NCI-H524 (cell line): ENCODE measurements around the gene RAB11B.
A peak's percentile ranks its signal among the peaks of the same experiment; 100 is the strongest.
"Not testable (repeated sequence)": the region's sequence is repeated elsewhere in the genome, so short reads cannot be mapped to it uniquely, and the experiment has no call there.

Experiments used
- DNase-seq, 2 experiments: peaks; one replicate each; lab custom pipeline; 2025; lab: John Stamatoyannopoulos, UW

The RAB11B gene

GRCh38 chr19:8429044-8429443 is 38.9 kb downstream of the RAB11B start:
- no peak for DNase-seq

DNA sequence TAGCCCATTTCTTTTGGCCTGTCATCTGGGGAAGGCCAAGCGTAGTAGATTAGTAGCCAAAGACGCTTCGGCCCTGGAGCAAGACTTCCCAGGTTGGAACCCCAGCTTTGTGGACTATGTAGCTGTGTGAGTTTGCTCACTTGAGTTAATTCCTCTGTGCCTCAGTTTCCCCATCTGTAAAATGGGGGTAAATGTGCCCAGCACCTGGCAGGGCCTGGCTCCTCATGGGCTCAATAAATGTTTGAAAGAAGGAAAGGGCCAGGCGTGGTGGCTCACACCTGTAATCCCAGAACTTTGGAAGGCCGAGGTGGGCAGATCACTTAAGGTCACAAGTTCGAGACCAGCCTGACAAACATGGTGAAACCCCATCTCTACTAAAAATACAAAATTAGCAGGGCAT is 39.7 kb downstream of the RAB11B start:
- no peak for DNase-seq

GRCh38 chr19:8430650-8431049 is 40.5 kb downstream of the RAB11B start:
- DNase-seq: no peak

- DNase-seq: no peak
Measured at GRCh38 chr19:8438236-8438635, 48.1 kb downstream of the RAB11B start.

- no peak for DNase-seq
Measured at GRCh38 chr19:8441725-8442544, 51.8 kb downstream of the RAB11B start.

DNA sequence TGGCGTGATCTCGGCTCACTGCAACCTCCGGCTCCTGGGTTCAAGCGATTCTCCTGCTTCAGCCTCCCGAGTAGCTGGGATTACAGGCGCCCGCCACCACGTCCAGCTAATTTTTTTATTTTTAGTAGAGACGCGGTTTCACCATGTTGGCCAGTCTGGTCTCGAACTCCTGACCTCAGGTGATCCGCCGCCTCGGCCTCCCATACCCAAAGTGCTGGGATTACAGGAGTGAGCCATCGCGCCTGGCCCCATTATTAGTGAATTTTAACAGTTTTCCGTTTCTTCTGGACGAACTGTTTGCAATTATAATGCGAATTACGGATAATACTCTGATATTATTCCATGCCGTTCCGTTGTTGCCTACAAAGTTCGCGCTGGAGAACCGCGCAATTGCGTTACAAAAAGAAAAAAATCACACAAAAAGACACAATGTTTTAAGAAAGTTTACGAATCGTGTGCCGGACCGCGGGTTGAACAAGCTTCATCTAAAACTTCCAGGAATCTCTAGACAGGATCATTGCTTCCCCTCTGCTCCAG is 54.0 kb downstream of the RAB11B start:
- DNase-seq: not testable (repeated sequence)

DNA sequence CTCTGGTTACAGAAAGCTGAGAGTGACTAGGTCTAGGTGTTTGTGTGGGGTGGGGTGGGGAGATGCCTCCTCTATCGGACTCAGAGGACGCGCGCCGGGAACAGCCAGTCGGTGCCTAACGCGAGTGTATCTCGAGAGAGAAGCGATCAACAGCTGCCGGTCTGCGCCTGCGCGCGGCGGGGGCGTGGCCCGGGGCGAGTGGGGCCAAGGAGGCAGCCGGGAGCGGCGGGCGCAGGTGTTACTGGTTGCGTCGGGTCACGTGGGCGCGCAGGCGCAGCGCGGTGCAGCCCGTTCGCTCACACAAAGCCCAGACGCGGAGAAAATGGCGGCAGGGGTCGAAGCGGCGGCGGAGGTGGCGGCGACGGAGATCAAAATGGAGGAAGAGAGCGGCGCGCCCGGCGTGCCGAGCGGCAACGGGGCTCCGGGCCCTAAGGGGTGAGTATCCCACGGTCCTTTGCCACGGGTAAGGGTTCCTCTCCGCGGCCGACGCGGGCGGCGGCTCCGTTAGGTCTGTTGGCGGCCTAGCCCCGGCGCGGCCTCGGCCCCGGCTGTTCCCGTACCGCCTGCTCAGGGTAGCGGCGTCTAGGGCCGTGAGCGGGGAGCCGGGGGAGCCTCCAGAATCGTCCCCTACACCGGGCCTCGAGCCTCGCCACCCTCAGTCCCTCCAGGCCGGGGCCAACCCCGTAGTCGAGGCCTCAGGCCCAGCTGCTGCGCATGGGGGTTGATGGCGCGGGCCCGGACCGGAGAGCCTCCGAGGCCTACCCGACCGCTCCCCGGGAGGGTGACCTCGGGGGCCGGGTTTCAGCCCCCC is 54.7 kb downstream of the RAB11B start, which contains the start of gene HNRNPM:
HNRNPM (plus strand) TSS at position 299 of the 811 bp plus-strand sequence; CDS start at position 323, 24 bp downstream.
- peak; percentile 98 to 99 for DNase-seq

GRCh38 chr19:8445488-8446001 is 55.4 kb downstream of the RAB11B start:
- peak; percentile 18 to 32 for DNase-seq

DNA sequence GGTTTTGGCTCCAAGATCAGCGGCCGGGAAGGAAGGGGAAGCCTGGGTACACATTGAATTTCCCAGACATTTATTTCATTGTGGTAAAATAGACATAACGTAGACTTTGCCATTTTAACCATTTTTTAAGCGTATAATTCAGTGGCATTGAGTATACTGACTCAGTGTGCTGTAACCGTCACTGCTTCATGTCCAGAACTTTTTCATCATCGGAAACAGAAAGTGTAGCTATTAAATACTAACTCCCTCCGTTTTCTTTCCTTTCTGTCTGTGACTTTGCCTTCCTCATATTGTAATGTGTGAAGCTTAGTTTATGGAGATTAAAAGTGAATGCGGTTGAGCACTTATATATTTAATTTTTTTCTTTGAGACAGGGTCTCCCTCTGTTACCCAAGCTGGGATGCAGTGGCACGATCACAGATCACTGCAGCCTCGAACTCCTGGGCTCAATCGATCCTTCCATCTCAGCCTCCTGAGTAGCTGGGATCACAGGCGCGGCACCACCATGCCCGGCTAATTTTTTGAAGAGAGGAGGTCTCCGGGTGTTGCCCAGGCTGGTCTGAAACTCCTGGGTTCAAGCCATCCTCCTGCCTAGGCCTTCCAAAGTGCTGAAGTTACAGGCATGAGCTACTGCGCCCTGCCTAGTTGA is 56.0 kb downstream of the RAB11B start:
- no peak for DNase-seq

- no peak for DNase-seq
Measured at GRCh38 chr19:8449830-8450229, 59.7 kb downstream of the RAB11B start.

GRCh38 chr19:8451377-8451776 is 61.2 kb downstream of the RAB11B start:
- DNase-seq: no peak

GRCh38 chr19:8451885-8452284 is 61.7 kb downstream of the RAB11B start:
- DNase-seq: peak; percentile 17 to 66

GRCh38 chr19:8452446-8453123 is 62.4 kb downstream of the RAB11B start:
- no peak for DNase-seq

DNA sequence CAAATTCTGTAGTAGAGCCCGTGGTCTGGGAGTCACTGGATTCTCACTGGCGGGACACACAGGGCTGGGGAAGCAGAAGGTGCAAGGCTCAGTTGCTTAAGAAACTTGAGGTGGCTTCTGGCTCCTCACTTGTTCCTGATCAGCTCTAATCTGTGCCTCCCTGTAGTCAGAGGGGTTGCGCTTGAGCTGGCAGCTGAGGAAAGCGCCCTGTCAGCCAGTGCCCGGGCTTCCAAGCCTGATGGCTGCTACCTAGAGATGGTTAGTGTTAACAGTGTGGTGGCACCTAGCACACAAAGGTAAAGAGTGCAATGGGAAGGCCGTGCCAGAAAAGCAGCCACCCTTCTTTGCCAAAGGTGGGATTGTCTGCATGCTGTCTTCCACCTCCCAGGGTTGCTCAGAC is 63.5 kb downstream of the RAB11B start:
- no peak for DNase-seq
